Type B pancreatic cell (in vitro differentiated cells): Measurements from ENCODE around the gene PAQR3. TPM values are rescaled to one million over a fixed set of nuclear protein-coding genes. Genes with fewer than 3 reads are reported as not detected.

Experiments used
- DNase-seq: peaks from one replicate; pipeline ENCODE4 v3.0.0; 2021; ENCODE audit warnings: mixed read lengths; ENCODE audit not compliant: unreplicated experiment; ENCODE audit errors: extremely low spot score
- H3K27ac Mint-ChIP-seq: 2 replicates; pipeline ENCODE4 v1.8.0; 2021; ENCODE audit warnings: mild to moderate bottlenecking, mixed read lengths
- H3K27me3 Mint-ChIP-seq: 2 replicates; pipeline ENCODE4 v1.8.0; 2021; ENCODE audit warnings: mixed read lengths
- H3K36me3 Mint-ChIP-seq: 2 replicates; pipeline ENCODE4 v1.8.0; 2021; ENCODE audit warnings: mixed read lengths
- H3K4me1 Mint-ChIP-seq: one replicate; pipeline ENCODE4 v1.8.0; 2021; ENCODE audit warnings: mixed read lengths; ENCODE audit not compliant: unreplicated experiment
- H3K4me3 Mint-ChIP-seq: 2 replicates; pipeline ENCODE4 v1.8.0; 2021; ENCODE audit warnings: mild to moderate bottlenecking, mixed read lengths
- H3K9me3 Mint-ChIP-seq: 2 replicates; pipeline ENCODE4 v1.8.0; 2021; ENCODE audit warnings: mixed read lengths
- CTCF ChIP-seq: fragments of 200-600 bp; sonication (generic); conservative IDR thresholded peaks from 2 replicates; pipeline ENCODE4 v1.5.0; 2021; ENCODE audit warnings: antibody characterized with exemption, mild to moderate bottlenecking
- total RNA-seq: library from RNA; stranded (reverse); gene quantifications from 2 replicates; pipeline ENCODE4 v1.2.1, GENCODE V29; 2021; ENCODE audit warnings: low replicate concordance

Gene PAQR3
- total RNA-seq, 1 donor from 2014 or later = 24.6 TPM

DNA sequence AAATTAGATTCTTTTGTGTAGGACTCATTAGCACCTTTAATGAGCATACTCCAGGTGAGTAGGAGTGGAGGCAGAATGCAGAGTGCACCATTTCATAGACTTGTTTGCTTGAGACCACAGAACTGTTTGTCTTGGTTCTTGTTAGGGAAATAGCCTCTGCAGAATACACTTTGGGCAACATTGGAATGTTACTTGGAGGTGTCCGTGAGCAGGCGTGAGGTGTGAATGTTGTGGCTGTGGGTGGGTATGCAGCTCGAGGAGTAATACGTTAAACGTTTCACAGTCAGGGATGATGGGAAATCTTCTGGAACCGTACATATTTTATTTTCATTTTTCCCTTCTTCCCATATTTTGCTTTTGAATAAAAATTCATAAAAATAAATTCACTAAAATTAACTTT is 31.6 kb downstream of the PAQR3 start:
- H3K27me3 Mint-ChIP-seq = no peaks in the 10 kb centered on the region
- H3K4me3 Mint-ChIP-seq = no peak overlapping the region
- H3K4me1 Mint-ChIP-seq = no peaks in the 10 kb centered on the region
- no peak for TF ChIP-seq CTCF
- no peak for DNase-seq
- peaks cover 28% of the 10 kb centered on the region for H3K36me3 Mint-ChIP-seq
- no peaks in the 10 kb centered on the region for H3K9me3 Mint-ChIP-seq
- no peak overlapping the region for H3K27ac Mint-ChIP-seq

DNA sequence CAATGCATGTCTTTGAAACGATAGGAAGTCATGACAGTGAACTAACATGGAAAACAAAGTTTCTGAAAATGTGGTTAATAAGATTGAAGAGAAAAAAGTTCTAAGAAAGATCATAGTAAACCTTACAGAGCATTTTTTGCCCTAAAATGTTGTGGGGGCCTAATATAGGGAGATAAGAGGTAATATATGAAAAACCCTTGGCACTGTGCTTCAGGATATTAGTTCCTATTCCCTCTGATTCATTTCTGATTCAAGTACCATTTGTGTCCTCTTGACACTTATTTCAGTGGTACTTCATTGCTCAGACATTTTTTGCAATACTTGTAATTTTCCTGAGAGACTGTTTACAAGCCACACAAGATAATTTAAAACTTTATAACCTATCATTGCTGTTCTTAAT is 35.1 kb downstream of the PAQR3 start:
- no peak for TF ChIP-seq CTCF
- H3K4me3 Mint-ChIP-seq = no peak overlapping the region
- H3K9me3 Mint-ChIP-seq = no peaks in the 10 kb centered on the region
- DNase-seq = no peak
- H3K27me3 Mint-ChIP-seq = no peaks in the 10 kb centered on the region
- H3K27ac Mint-ChIP-seq = no peak overlapping the region
- H3K4me1 Mint-ChIP-seq = no peaks in the 10 kb centered on the region
- peaks cover 13% of the 10 kb centered on the region for H3K36me3 Mint-ChIP-seq

DNA sequence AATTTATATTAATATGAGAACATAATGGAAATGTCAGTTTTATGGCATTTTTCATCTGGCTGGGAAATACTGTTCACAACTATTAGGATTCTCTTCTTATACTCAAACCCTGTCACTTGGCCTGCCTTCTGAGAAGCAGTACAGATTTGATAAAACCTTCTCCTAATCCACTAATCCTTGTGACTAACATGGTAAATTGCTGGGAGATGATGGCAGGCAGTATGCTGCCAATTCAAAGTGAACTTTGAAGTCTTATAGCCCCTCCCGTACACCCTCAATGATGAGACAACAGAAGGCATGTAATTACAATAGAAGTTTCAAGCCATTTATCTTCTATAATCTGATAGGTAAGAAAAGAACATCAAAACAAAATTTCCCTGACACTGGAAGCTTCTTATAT is 36.9 kb downstream of the PAQR3 start:
- TF ChIP-seq CTCF = no peak
- Mint-ChIP-seq H3K9me3 (no peaks in the 10 kb centered on the region), H3K27ac (no peak overlapping the region), H3K36me3 (peaks cover 8% of the 10 kb centered on the region), H3K4me3 (no peak overlapping the region), H3K4me1 (no peaks in the 10 kb centered on the region), H3K27me3 (no peaks in the 10 kb centered on the region)
- DNase-seq = no peak

DNA sequence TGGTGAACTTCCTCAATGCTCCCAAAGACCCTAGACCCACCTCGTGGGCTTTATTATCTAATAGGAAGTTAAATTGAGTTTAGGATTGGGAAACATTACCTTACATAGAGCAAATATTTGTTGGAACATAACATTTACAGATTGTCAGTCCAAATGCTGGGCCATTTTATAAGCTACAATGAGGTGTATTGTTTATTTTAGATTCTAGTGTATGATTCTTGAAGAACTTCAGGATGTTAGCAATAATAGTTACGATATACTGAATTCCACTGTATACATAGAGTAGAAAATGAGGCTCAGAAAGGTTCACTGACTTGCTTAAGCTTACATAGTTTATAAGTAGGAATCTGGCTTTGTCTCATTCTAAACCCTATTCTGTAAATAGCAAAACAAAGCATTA is 37.4 kb downstream of the PAQR3 start:
- Mint-ChIP-seq H3K27me3 (no peaks in the 10 kb centered on the region), H3K27ac (no peak overlapping the region), H3K4me1 (no peaks in the 10 kb centered on the region), H3K9me3 (no peaks in the 10 kb centered on the region), H3K4me3 (no peak overlapping the region), H3K36me3 (peaks cover 8% of the 10 kb centered on the region)
- no peak for DNase-seq
- no peak for TF ChIP-seq CTCF

DNA sequence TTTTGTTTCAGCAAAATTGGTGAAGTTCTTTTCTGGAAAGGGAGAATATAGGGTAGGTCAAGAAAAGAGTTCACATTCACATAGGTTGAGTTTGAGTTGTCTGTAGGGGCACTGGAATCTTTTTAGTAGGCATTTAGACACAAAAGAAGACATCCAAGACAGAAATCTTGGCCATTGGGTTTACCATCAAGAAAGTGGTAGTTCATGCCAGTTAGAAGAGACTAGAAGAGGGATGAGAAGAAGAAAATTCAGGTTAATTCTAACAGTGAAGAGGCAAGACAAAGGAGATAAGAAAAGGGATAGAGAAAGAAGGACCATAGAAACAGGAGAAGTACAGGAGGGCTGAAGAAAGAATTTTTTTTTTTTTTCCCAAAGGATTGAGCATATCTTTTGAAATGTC is 39.9 kb downstream of the PAQR3 start:
- Mint-ChIP-seq H3K4me3 (no peak overlapping the region), H3K4me1 (no peaks in the 10 kb centered on the region), H3K9me3 (no peaks in the 10 kb centered on the region), H3K27me3 (no peaks in the 10 kb centered on the region), H3K36me3 (peaks cover 5% of the 10 kb centered on the region), H3K27ac (no peak overlapping the region)
- no peak for TF ChIP-seq CTCF
- DNase-seq = no peak

- H3K27ac Mint-ChIP-seq = no peak overlapping the region
- DNase-seq = no peak
- H3K4me1 Mint-ChIP-seq = no peaks in the 10 kb centered on the region
- no peak overlapping the region for H3K4me3 Mint-ChIP-seq
- no peaks in the 10 kb centered on the region for H3K9me3 Mint-ChIP-seq
- peaks cover 16% of the 10 kb centered on the region for H3K36me3 Mint-ChIP-seq
- H3K27me3 Mint-ChIP-seq = no peaks in the 10 kb centered on the region
- no peak for TF ChIP-seq CTCF
Measured at GRCh38 chr4:78889955-78890354, 49.3 kb downstream of the PAQR3 start.
